GM12872 (cell line): ENCODE data around the gene SLC25A39.

Source experiments
- TF ChIP-seq, protein P1 (sequence below): IDR thresholded peaks from 3 replicates; pipeline ENCODE4 v1.5.1; 2011; ENCODE audit warnings: low read depth, mild to moderate bottlenecking, low read length, moderate library complexity; ENCODE audit not compliant: insufficient read depth

SLC25A39 gene

DNA sequence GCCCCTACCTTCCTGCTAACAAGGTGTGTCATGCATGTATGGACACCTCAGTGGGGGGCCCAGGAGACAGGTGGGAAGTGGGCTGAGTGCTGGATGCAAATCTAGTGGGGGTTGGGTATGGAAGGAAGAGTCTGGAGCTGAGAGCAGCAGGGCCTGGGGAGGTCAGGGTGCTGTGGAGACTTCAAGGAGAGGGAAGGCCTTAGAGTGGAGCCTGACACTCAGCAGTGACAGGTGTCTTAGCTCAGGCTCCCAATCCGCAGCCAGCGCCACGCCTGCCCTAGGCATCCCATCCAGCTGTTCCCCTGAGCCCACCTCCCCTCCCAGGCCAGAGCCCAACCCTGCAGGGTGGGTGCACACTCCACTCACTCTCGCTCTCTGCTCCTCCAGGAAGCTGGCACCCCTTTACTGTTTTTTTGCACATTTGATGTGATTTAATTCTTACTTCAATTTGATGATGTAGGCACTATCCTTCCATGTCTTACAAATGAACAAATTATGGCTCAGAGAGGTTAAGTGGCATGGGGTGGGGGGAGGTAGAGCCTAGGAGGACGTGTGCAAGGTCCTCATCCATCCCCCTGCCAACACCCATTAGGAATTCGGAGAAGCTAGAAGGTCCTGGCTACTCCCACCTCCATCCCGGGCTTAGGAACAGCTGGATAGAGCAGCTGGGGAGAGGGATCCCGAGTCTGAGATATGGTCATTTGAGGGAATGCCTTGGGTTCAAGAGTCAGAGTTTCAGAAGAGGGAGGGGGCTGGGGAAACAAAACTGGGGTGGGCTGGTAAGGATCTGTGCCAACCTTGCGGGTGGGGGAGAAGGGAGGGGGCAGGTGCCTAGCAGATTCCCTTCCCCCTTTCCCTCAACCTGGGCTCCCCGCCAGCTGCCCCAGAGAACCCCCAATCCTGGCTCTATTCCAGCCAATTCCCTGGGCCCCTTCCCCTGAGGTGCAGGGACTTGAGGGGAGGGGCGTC, 37.0 kb upstream of the SLC25A39 start:
- TF ChIP-seq, protein P1, sequence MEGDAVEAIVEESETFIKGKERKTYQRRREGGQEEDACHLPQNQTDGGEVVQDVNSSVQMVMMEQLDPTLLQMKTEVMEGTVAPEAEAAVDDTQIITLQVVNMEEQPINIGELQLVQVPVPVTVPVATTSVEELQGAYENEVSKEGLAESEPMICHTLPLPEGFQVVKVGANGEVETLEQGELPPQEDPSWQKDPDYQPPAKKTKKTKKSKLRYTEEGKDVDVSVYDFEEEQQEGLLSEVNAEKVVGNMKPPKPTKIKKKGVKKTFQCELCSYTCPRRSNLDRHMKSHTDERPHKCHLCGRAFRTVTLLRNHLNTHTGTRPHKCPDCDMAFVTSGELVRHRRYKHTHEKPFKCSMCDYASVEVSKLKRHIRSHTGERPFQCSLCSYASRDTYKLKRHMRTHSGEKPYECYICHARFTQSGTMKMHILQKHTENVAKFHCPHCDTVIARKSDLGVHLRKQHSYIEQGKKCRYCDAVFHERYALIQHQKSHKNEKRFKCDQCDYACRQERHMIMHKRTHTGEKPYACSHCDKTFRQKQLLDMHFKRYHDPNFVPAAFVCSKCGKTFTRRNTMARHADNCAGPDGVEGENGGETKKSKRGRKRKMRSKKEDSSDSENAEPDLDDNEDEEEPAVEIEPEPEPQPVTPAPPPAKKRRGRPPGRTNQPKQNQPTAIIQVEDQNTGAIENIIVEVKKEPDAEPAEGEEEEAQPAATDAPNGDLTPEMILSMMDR = no peak

- TF ChIP-seq, protein P1 = no peak
These were observed 36.2 kb upstream of the SLC25A39 start for GRCh38 chr17:44360826-44361225.

- TF ChIP-seq, protein P1 = no peak
These were observed 35.5 kb upstream of the SLC25A39 start for GRCh38 chr17:44360144-44360533.

DNA sequence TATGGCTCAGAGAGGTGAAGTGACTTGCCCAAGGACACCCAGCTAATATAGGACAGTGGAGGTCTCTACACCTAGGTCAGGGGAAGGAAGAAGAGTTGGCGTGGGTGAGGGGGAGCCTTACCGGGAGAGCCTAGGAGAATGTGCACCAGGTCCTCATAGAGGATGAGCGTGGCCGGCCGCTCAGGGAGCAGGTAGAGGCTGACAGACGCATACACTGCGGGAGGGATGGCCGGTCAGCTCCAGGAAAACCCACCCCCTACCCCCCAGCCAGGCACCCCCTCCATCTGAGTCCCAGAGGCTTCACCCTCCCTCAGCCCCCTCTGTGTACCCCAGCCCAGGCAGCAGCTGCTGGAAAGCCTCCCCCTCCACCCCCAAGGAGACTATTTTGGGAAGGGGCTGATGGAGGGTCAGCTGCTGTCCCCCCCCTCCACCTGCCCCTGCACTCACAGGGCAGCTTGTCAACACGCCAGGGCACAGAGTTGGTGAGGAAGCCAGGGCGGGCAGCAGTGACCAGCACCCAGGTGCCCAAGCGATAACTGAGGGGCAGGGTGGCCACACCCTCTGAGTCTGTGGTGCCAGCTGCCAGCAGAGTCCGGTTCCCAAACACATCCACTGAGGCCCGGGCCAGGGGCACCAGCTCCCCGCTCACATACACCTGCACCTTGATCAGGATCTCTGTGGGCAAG, 35.0 kb upstream of the SLC25A39 start:
- TF ChIP-seq, protein P1 = no peak

DNA sequence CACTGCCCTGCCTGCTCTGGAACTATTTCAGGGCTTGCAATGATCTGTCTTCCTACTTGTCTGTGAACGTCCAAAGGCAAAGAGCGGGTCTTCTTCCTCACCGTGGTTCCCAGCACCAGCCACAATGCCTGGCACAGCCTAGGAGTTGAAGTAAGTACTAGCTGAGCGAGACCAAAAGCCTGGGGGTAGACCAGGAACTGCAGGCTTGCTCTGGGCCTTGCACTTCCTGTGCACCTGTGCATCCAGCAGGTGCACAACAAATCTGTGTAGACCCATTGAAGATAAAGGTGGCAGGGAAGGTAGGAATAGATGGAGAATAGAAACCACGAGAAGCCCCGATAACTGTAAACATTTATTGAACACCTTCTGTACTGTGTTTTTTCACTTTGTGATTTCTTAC, 34.4 kb upstream of the SLC25A39 start:
- TF ChIP-seq, protein P1 = no peak

- TF ChIP-seq, protein P1 = no peak
These were observed 33.4 kb upstream of the SLC25A39 start for GRCh38 chr17:44358066-44358465.

DNA sequence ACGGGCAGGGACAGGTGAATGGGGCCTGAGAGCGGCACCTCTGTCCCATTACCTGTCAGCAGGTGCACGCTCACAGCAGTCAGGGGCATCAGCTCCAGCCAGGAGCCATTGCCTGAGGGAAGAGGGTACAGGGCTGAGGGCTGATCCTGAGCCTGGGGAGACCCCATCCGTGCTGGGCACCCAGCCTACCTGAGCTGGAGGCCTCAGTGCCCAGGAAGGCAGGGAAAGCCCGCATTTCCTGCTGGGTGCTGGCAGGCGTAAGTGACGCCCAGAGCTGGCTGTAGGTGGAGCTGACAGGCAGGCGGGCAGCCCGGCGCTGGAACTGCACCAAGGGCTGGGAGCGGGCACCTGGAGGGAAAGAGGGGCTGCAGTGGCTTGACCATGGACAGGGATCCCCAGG, 31.6 kb upstream of the SLC25A39 start:
- TF ChIP-seq, protein P1 = no peak
